GM13977 (cell line): ENCODE data around the gene RIIAD1.
A peak's percentile ranks its signal among the peaks of the same experiment; 100 is the strongest.

ENCODE experiments used
- DNase-seq: peaks from one replicate; pipeline ENCODE4 v3.0.0; 2012; ENCODE audit warnings: low spot score
- in situ Hi-C: fragments of 300-500 bp; cut with MboI; formaldehyde crosslinking; loops from one replicate; pipeline ENCODE4 v1.12.0; 2022; ENCODE audit warnings: low sequenced_read_pairs, low pct_unique_long_range_greater_than_20kb, mixed read lengths, inconsistent platforms; ENCODE audit not compliant: unreplicated experiment
- TF ChIP-seq, protein P1 (sequence below): IDR thresholded peaks from 2 replicates; pipeline ENCODE4 v1.5.1; 2012; ENCODE audit warnings: mild to moderate bottlenecking, control low read depth; ENCODE audit not compliant: insufficient read depth; ENCODE audit errors: extremely low read depth, missing control alignments

RIIAD1 gene

DNA sequence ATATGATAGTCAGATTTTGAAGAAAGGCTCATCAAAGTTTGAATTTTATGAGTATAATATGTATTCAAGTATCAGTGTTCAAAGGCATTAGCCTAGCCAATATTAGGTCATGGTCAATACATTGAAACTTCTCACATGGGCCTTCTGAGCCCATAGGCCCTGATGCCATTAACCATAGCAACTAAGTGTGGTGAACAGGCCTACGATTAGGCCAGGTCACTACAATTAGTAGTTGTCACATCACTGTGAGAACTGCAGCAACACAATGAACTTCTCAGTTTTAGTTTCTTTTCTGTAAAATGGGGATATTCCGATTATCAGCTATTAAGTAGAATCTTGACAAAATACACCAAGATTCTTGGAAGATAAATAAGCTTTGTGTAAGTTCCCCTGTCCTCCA is 34.8 kb upstream of the RIIAD1 start:
- in situ Hi-C loops: no loop called here
- TF ChIP-seq, protein P1, sequence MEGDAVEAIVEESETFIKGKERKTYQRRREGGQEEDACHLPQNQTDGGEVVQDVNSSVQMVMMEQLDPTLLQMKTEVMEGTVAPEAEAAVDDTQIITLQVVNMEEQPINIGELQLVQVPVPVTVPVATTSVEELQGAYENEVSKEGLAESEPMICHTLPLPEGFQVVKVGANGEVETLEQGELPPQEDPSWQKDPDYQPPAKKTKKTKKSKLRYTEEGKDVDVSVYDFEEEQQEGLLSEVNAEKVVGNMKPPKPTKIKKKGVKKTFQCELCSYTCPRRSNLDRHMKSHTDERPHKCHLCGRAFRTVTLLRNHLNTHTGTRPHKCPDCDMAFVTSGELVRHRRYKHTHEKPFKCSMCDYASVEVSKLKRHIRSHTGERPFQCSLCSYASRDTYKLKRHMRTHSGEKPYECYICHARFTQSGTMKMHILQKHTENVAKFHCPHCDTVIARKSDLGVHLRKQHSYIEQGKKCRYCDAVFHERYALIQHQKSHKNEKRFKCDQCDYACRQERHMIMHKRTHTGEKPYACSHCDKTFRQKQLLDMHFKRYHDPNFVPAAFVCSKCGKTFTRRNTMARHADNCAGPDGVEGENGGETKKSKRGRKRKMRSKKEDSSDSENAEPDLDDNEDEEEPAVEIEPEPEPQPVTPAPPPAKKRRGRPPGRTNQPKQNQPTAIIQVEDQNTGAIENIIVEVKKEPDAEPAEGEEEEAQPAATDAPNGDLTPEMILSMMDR: no peak

GRCh38 chr1:151689494-151689893 is 31.8 kb upstream of the RIIAD1 start:
- TF ChIP-seq, protein P1: no peak
- no peak for DNase-seq

More for the DNA sequence above, 34.8 kb upstream of the RIIAD1 start:
- no peak for DNase-seq

DNA sequence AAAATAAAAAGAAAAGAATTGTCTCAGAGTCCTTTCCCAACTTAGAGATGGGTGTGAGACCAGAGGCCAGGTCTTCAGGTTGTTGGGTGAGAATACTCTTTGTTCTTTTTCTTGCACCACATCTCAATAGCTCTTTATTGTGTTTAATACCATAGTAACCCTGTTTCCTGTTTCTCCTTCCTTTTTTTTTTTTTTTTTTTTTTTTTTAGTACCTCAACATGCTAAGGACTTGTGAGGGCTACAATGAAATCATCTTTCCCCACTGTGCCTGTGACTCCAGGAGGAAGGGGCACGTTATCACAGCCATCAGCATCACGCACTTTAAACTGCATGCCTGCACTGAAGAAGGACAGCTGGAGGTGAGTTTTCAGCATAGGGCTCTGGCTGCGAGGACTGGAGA is 29.1 kb upstream of the RIIAD1 start:
- TF ChIP-seq, protein P1: no peak
- in situ Hi-C loops: no loop called here
- no peak for DNase-seq

More at GRCh38 chr1:151689494-151689893, 31.8 kb upstream of the RIIAD1 start:
- in situ Hi-C loops: no loop called here

- in situ Hi-C loops: no loop called here
Measured at GRCh38 chr1:151693057-151693651, 28.2 kb upstream of the RIIAD1 start.

GRCh38 chr1:151701515-151701914 is 19.8 kb upstream of the RIIAD1 start:
- no peak for DNase-seq
- in situ Hi-C loops: no loop called here
- TF ChIP-seq, protein P1: no peak

More at GRCh38 chr1:151693057-151693651, 28.2 kb upstream of the RIIAD1 start:
- TF ChIP-seq, protein P1: peak; percentile 46
- DNase-seq: no peak

GRCh38 chr1:151702936-151703335 is 18.4 kb upstream of the RIIAD1 start:
- no peak for DNase-seq
- in situ Hi-C loops: no loop called here
- TF ChIP-seq, protein P1: no peak
